Measurements from ENCODE around the gene MED9. TPM values are rescaled to one million over a fixed set of nuclear protein-coding genes. Genes with fewer than 3 reads are reported as not detected.
A peak's percentile ranks its signal among the peaks of the same experiment; 100 is the strongest.

MED9 gene
- total and polyA plus RNA-seq, 4 donors, result 6.4 to 12.5 (median 8.8) TPM

GRCh38 chr17:17535957-17536356, 59.2 kb downstream of the MED9 start:
- Histone ChIP-seq H3K36me3 (ENCODE audit: control insufficient read depth in 4 of 4, insufficient read depth in 3 of 4, low read depth in 1 of 4, low read length in 3 of 4) (no peaks in the 10 kb centered on the region), H3K4me3 (ENCODE audit: low read depth in 1 of 3, low read length in 3 of 3) (no peak overlapping the region), H3K4me1 (ENCODE audit: control insufficient read depth in 4 of 4, insufficient read depth in 4 of 4, low read length in 3 of 4) (peaks cover 26 to 56% (median 40%) of the 10 kb centered on the region in 4 donors), H3K27me3 (ENCODE audit: control insufficient read depth in 4 of 4, insufficient read depth in 4 of 4, low read length in 3 of 4) (no peaks in the 10 kb centered on the region), H3K9ac (ENCODE audit: low read depth in 1 of 2, low read length in 2 of 2) (peak overlapping the region; percentile 19 to 68), H3K9me3 (ENCODE audit: control insufficient read depth in 4 of 4, low read length in 3 of 4) (no peaks in the 10 kb centered on the region), H3K27ac (ENCODE audit: low read depth in 1 of 2, low read length in 2 of 2) (peak overlapping the region; percentile 94 to 95)
- TF ChIP-seq ATF3 (IDR thresholded peaks at IDR 0.05), result peak; percentile 81
- TF ChIP-seq FOXA1 (IDR thresholded peaks at IDR 0.05), result peak; percentile 43
- TF ChIP-seq EGR1 (IDR thresholded peaks at IDR 0.05; ENCODE audit: low read depth in 2 of 2), result no peak
- no peak for TF ChIP-seq TAF1 (conservative IDR thresholded peaks at IDR 0.05)
- TF ChIP-seq SP1 (IDR thresholded peaks at IDR 0.05), result peak; percentile 75
- peak; percentile 34 to 52 for TF ChIP-seq RAD21 (IDR thresholded peaks at IDR 0.05)
- TF ChIP-seq NR2F2 (IDR thresholded peaks at IDR 0.05), result no peak
- peak; percentile 73 for TF ChIP-seq REST (IDR thresholded peaks at IDR 0.05)
- no peak for TF ChIP-seq HNF4G (IDR thresholded peaks at IDR 0.05)
- peak; percentile 49 to 81 for TF ChIP-seq JUND (IDR thresholded peaks at IDR 0.05)
- peak; percentile 62 to 89 for TF ChIP-seq RXRA (IDR thresholded peaks at IDR 0.05)
- TF ChIP-seq YY1 (IDR thresholded peaks at IDR 0.05), result peak; percentile 83
- TF ChIP-seq ZBTB33 (IDR thresholded peaks at IDR 0.05), result peak; percentile 67
- no peak for TF ChIP-seq GABPA (IDR thresholded peaks at IDR 0.05 in 1 of 2, conservative IDR thresholded peaks at IDR 0.05 in 1 of 2)
- peak; percentile 91 for TF ChIP-seq MAX (IDR thresholded peaks at IDR 0.05)
- TF ChIP-seq HNF4A (conservative IDR thresholded peaks at IDR 0.05), result peak; percentile 51 to 73
- TF ChIP-seq CTCF (IDR thresholded peaks at IDR 0.05; ENCODE audit: low read depth, low read length, missing input control), result no peak
- peak; percentile 27 for TF ChIP-seq FOXA2 (IDR thresholded peaks at IDR 0.05)
- no peak for DNase-seq (ENCODE audit: low spot score)
- WGBS, result 31% methylated on average over 7 of the region's 7 CpGs

Measured in liver (tissue), 9 donors.